ENCODE measurements around the gene SOS2. TPM values are rescaled to one million over a fixed set of nuclear protein-coding genes. Genes with fewer than 3 reads are reported as not detected.

The SOS2 gene
- total RNA-seq, 4 donors from 2014 or later, result 45.9 to 82.8 (median 62.1) TPM

GRCh38 chr14:50095895-50096294, 135.5 kb downstream of the SOS2 start:
- no peak for TF ChIP-seq CTCF (IDR thresholded peaks at IDR 0.05)
- TF ChIP-seq EP300 (IDR thresholded peaks at IDR 0.05; ENCODE audit: low read depth), result no peak
- no peak for TF ChIP-seq POLR2AphosphoS5 (IDR thresholded peaks at IDR 0.05)
- no peak for TF ChIP-seq POLR2A (IDR thresholded peaks at IDR 0.05)
- Histone ChIP-seq H3K4me1 (peaks cover 0 to 18% (median 4%) of the 10 kb centered on the region in 4 donors), H3K27me3 (no peaks in the 10 kb centered on the region), H3K4me3 (no peak overlapping the region), H3K9me3 (no peaks in the 10 kb centered on the region), H3K36me3 (no peaks in the 10 kb centered on the region), H3K27ac (peak overlapping the region in 1 of 4 donors; percentile 14)
- in situ Hi-C loops (cut with MboI; ENCODE audit: low pct_ligation_motif_present in 1 of 4, low pct_unique_long_range_greater_than_20kb in 1 of 4, low sequenced_read_pairs in 3 of 4), result no loop called here
- no peak for DNase-seq
- intact Hi-C loops (cut with DNase I; ENCODE audit: low total_unique reads), result no loop called here
- 50 to 60% methylated on average over 1 of the region's 1 CpG for WGBS, 2 donors (ENCODE audit: low coverage in 1 of 2)

GRCh38 chr14:50094056-50094755, 137.2 kb downstream of the SOS2 start:
- H3K4me3 ChIP-seq, result no peak overlapping the region
- intact Hi-C loops (cut with DNase I; ENCODE audit: low total_unique reads), result no loop called here
- H3K9me3 ChIP-seq, result no peaks in the 10 kb centered on the region
- H3K27me3 ChIP-seq, result no peaks in the 10 kb centered on the region
- WGBS, 2 donors (ENCODE audit: low coverage in 1 of 2), result 84 to 97% methylated on average over 8 to 11 of the region's 11 CpGs
- TF ChIP-seq POLR2A (IDR thresholded peaks at IDR 0.05) (no peak), POLR2AphosphoS5 (IDR thresholded peaks at IDR 0.05) (no peak), CTCF (IDR thresholded peaks at IDR 0.05) (no peak), EP300 (IDR thresholded peaks at IDR 0.05; ENCODE audit: low read depth) (no peak)
- no peak overlapping the region for H3K27ac ChIP-seq
- no peaks in the 10 kb centered on the region for H3K36me3 ChIP-seq
- DNase-seq, result no peak
- in situ Hi-C loops (cut with MboI; ENCODE audit: low pct_ligation_motif_present in 1 of 4, low pct_unique_long_range_greater_than_20kb in 1 of 4, low sequenced_read_pairs in 3 of 4), result no loop called here
- H3K4me1 ChIP-seq, result peaks cover 0 to 2% (median 0%) of the 10 kb centered on the region in 4 donors

- in situ Hi-C loops (cut with MboI; ENCODE audit: low pct_ligation_motif_present in 1 of 4, low pct_unique_long_range_greater_than_20kb in 1 of 4, low sequenced_read_pairs in 3 of 4) (no loop called here), intact Hi-C loops (cut with DNase I; ENCODE audit: low total_unique reads) (no loop called here)
- 41% methylated on average over 2 of the region's 2 CpGs; no CpG with 5 or more reads in 1 of the 2 donors for WGBS, 2 donors (ENCODE audit: low coverage in 1 of 2)
- H3K27ac ChIP-seq, result no peak overlapping the region
- TF ChIP-seq POLR2AphosphoS5 (IDR thresholded peaks at IDR 0.05) (no peak), EP300 (IDR thresholded peaks at IDR 0.05; ENCODE audit: low read depth) (no peak), POLR2A (IDR thresholded peaks at IDR 0.05) (no peak), CTCF (IDR thresholded peaks at IDR 0.05) (no peak)
- H3K4me3 ChIP-seq, result no peak overlapping the region
- H3K36me3 ChIP-seq, result no peaks in the 10 kb centered on the region
- H3K4me1 ChIP-seq, result no peaks in the 10 kb centered on the region
- no peak for DNase-seq
- no peaks in the 10 kb centered on the region for H3K9me3 ChIP-seq
- no peaks in the 10 kb centered on the region for H3K27me3 ChIP-seq
Observed at GRCh38 chr14:50093496-50093895, 137.9 kb downstream of the SOS2 start.

- in situ Hi-C loops (cut with MboI; ENCODE audit: low pct_ligation_motif_present in 1 of 4, low pct_unique_long_range_greater_than_20kb in 1 of 4, low sequenced_read_pairs in 3 of 4), result no loop called here
- intact Hi-C loops (cut with DNase I; ENCODE audit: low total_unique reads), result no loop called here
- H3K27ac ChIP-seq, result no peak overlapping the region
- TF ChIP-seq EP300 (IDR thresholded peaks at IDR 0.05; ENCODE audit: low read depth) (no peak), CTCF (IDR thresholded peaks at IDR 0.05) (no peak)
- no peaks in the 10 kb centered on the region for H3K4me1 ChIP-seq
- DNase-seq, result no peak
- H3K27me3 ChIP-seq, result no peaks in the 10 kb centered on the region
- H3K4me3 ChIP-seq, result no peak overlapping the region
- H3K9me3 ChIP-seq, result no peaks in the 10 kb centered on the region
- H3K36me3 ChIP-seq, result no peaks in the 10 kb centered on the region
- WGBS, 2 donors (ENCODE audit: low coverage in 1 of 2), result 87 to 90% methylated on average over 4 to 6 of the region's 6 CpGs
Observed at GRCh38 chr14:50092006-50092555, 139.3 kb downstream of the SOS2 start.
